ENCODE measurements around the gene NLGN1. TPM values are rescaled to one million over a fixed set of nuclear protein-coding genes. Genes with fewer than 3 reads are reported as not detected.
"Not testable (repeated sequence)": the region's sequence is repeated elsewhere in the genome, so short reads cannot be mapped to it uniquely, and the experiment has no call there.

The NLGN1 gene
- total and polyA plus RNA-seq, 7 experiments from 2014 or later, result not detected

- Mint-ChIP-seq H3K27me3 (no peaks in the 10 kb centered on the region), H3K9me3 (peaks cover 0 to 4% (median 0%) of the 10 kb centered on the region in 11 donors), H3K36me3 (no peaks in the 10 kb centered on the region), H3K27ac (no peak overlapping the region), H3K4me3 (no peak overlapping the region), H3K4me1 (no peaks in the 10 kb centered on the region)
- intact Hi-C loops (cut with micrococcal nuclease), result no loop called here
- no peaks in the 10 kb centered on the region for H3K27me3 ChIP-seq (ENCODE audit: control insufficient read depth in 2 of 2, insufficient read depth in 2 of 2, low read length in 2 of 2)
- H3K9me3 ChIP-seq (ENCODE audit: control insufficient read depth in 2 of 3, low read length in 3 of 3), result no peaks in the 10 kb centered on the region
- ATAC-seq, result no peak
- H3K36me3 ChIP-seq (ENCODE audit: control insufficient read depth in 2 of 3, insufficient read depth in 3 of 3, low read length in 3 of 3), result no peaks in the 10 kb centered on the region
- ChIA-PET POLR2A (no interaction called here), CTCF (no interaction called here)
- H3K4me1 ChIP-seq (ENCODE audit: control insufficient read depth in 2 of 2, insufficient read depth in 2 of 2, low read length in 2 of 2), result no peaks in the 10 kb centered on the region
- DNase-seq, result no peak
- H3K4me3 ChIP-seq (ENCODE audit: low read length), result no peak overlapping the region
- H3K27ac ChIP-seq (ENCODE audit: low read depth, low read length), result no peak overlapping the region
These were observed 802.2 kb downstream of the NLGN1 start for GRCh38 chr3:174199696-174200095.

- Histone ChIP-seq H3K9me3 (ENCODE audit: control insufficient read depth in 2 of 3, low read length in 3 of 3) (no peaks in the 10 kb centered on the region), H3K27me3 (ENCODE audit: control insufficient read depth in 2 of 2, insufficient read depth in 2 of 2, low read length in 2 of 2) (no peaks in the 10 kb centered on the region), H3K4me1 (ENCODE audit: control insufficient read depth in 2 of 2, insufficient read depth in 2 of 2, low read length in 2 of 2) (no peaks in the 10 kb centered on the region), H3K36me3 (ENCODE audit: control insufficient read depth in 2 of 3, insufficient read depth in 3 of 3, low read length in 3 of 3) (no peaks in the 10 kb centered on the region), H3K27ac (ENCODE audit: low read depth, low read length) (no peak overlapping the region), H3K4me3 (ENCODE audit: low read length) (no peak overlapping the region)
- Mint-ChIP-seq H3K4me3 (no peak overlapping the region), H3K4me1 (no peaks in the 10 kb centered on the region), H3K27me3 (no peaks in the 10 kb centered on the region), H3K9me3 (peaks cover 0 to 2% (median 0%) of the 10 kb centered on the region in 11 donors), H3K36me3 (no peaks in the 10 kb centered on the region), H3K27ac (no peak overlapping the region)
- ChIA-PET CTCF (no interaction called here), POLR2A (no interaction called here)
- ATAC-seq (no peak), DNase-seq (no peak)
- intact Hi-C loops (cut with micrococcal nuclease), result no loop called here
These were observed 804.6 kb downstream of the NLGN1 start for GRCh38 chr3:174202116-174202515.

GRCh38 chr3:174202561-174202960 is 805.0 kb downstream of the NLGN1 start:
- ATAC-seq, result no peak
- no peaks in the 10 kb centered on the region for H3K4me1 ChIP-seq (ENCODE audit: control insufficient read depth in 2 of 2, insufficient read depth in 2 of 2, low read length in 2 of 2)
- CTCF ChIA-PET, result no interaction called here
- H3K4me3 Mint-ChIP-seq, result no peak overlapping the region
- POLR2A ChIA-PET, result no interaction called here
- intact Hi-C loops (cut with micrococcal nuclease), result no loop called here
- H3K27ac Mint-ChIP-seq, result no peak overlapping the region
- no peaks in the 10 kb centered on the region for H3K36me3 ChIP-seq (ENCODE audit: control insufficient read depth in 2 of 3, insufficient read depth in 3 of 3, low read length in 3 of 3)
- H3K9me3 ChIP-seq (ENCODE audit: control insufficient read depth in 2 of 3, low read length in 3 of 3), result no peaks in the 10 kb centered on the region
- peaks cover 0 to 2% (median 0%) of the 10 kb centered on the region in 11 donors for H3K9me3 Mint-ChIP-seq
- no peaks in the 10 kb centered on the region for H3K27me3 Mint-ChIP-seq
- H3K4me3 ChIP-seq (ENCODE audit: low read length), result no peak overlapping the region
- H3K36me3 Mint-ChIP-seq, result no peaks in the 10 kb centered on the region
- no peak overlapping the region for H3K27ac ChIP-seq (ENCODE audit: low read depth, low read length)
- DNase-seq, result no peak
- H3K27me3 ChIP-seq (ENCODE audit: control insufficient read depth in 2 of 2, insufficient read depth in 2 of 2, low read length in 2 of 2), result no peaks in the 10 kb centered on the region
- no peaks in the 10 kb centered on the region for H3K4me1 Mint-ChIP-seq

- DNase-seq, result no peak
- ATAC-seq, result no peak
- Histone ChIP-seq H3K4me1 (ENCODE audit: control insufficient read depth in 2 of 2, insufficient read depth in 2 of 2, low read length in 2 of 2) (no peaks in the 10 kb centered on the region), H3K9me3 (ENCODE audit: control insufficient read depth in 2 of 3, low read length in 3 of 3) (no peaks in the 10 kb centered on the region), H3K27me3 (ENCODE audit: control insufficient read depth in 2 of 2, insufficient read depth in 2 of 2, low read length in 2 of 2) (no peaks in the 10 kb centered on the region), H3K36me3 (ENCODE audit: control insufficient read depth in 2 of 3, insufficient read depth in 3 of 3, low read length in 3 of 3) (no peaks in the 10 kb centered on the region), H3K4me3 (ENCODE audit: low read length) (no peak overlapping the region), H3K27ac (ENCODE audit: low read depth, low read length) (no peak overlapping the region)
- ChIA-PET CTCF (no interaction called here), POLR2A (no interaction called here)
- Mint-ChIP-seq H3K4me1 (no peaks in the 10 kb centered on the region), H3K9me3 (peaks cover 0 to 2% (median 0%) of the 10 kb centered on the region in 11 donors), H3K27ac (no peak overlapping the region), H3K4me3 (no peak overlapping the region), H3K36me3 (no peaks in the 10 kb centered on the region), H3K27me3 (no peaks in the 10 kb centered on the region)
- intact Hi-C loops (cut with micrococcal nuclease), result no loop called here
These were observed 807.2 kb downstream of the NLGN1 start for GRCh38 chr3:174204765-174205164.

- intact Hi-C loops (cut with micrococcal nuclease), result no loop called here
- no peak overlapping the region for H3K27ac Mint-ChIP-seq
- H3K4me3 Mint-ChIP-seq, result no peak overlapping the region
- ChIA-PET POLR2A (no interaction called here), CTCF (no interaction called here)
- DNase-seq (no peak), ATAC-seq (no peak)
- Histone ChIP-seq H3K27me3 (ENCODE audit: control insufficient read depth in 2 of 2, insufficient read depth in 2 of 2, low read length in 2 of 2) (no peaks in the 10 kb centered on the region), H3K9me3 (ENCODE audit: control insufficient read depth in 2 of 3, low read length in 3 of 3) (no peaks in the 10 kb centered on the region), H3K4me1 (ENCODE audit: control insufficient read depth in 2 of 2, insufficient read depth in 2 of 2, low read length in 2 of 2) (no peaks in the 10 kb centered on the region), H3K27ac (ENCODE audit: low read depth, low read length) (no peak overlapping the region), H3K4me3 (ENCODE audit: low read length) (no peak overlapping the region), H3K36me3 (ENCODE audit: control insufficient read depth in 2 of 3, insufficient read depth in 3 of 3, low read length in 3 of 3) (no peaks in the 10 kb centered on the region)
- H3K4me1 Mint-ChIP-seq, result no peaks in the 10 kb centered on the region
- H3K9me3 Mint-ChIP-seq, result peaks cover 0 to 5% (median 0%) of the 10 kb centered on the region in 11 donors
- no peaks in the 10 kb centered on the region for H3K27me3 Mint-ChIP-seq
- no peaks in the 10 kb centered on the region for H3K36me3 Mint-ChIP-seq
These were observed 809.2 kb downstream of the NLGN1 start for GRCh38 chr3:174206607-174207192.

- no peak overlapping the region for H3K27ac ChIP-seq (ENCODE audit: low read depth, low read length)
- no peaks in the 10 kb centered on the region for H3K36me3 Mint-ChIP-seq
- H3K9me3 Mint-ChIP-seq, result peaks cover 0 to 5% (median 0%) of the 10 kb centered on the region in 11 donors
- no peaks in the 10 kb centered on the region for H3K36me3 ChIP-seq (ENCODE audit: control insufficient read depth in 2 of 3, insufficient read depth in 3 of 3, low read length in 3 of 3)
- H3K4me1 Mint-ChIP-seq, result no peaks in the 10 kb centered on the region
- H3K27me3 Mint-ChIP-seq, result no peaks in the 10 kb centered on the region
- H3K4me1 ChIP-seq (ENCODE audit: control insufficient read depth in 2 of 2, insufficient read depth in 2 of 2, low read length in 2 of 2), result no peaks in the 10 kb centered on the region
- peak overlapping the region in 1 of 9 donors; percentile 57 for H3K27ac Mint-ChIP-seq
- no peaks in the 10 kb centered on the region for H3K27me3 ChIP-seq (ENCODE audit: control insufficient read depth in 2 of 2, insufficient read depth in 2 of 2, low read length in 2 of 2)
- no peak overlapping the region for H3K4me3 ChIP-seq (ENCODE audit: low read length)
- H3K9me3 ChIP-seq (ENCODE audit: control insufficient read depth in 2 of 3, low read length in 3 of 3), result no peaks in the 10 kb centered on the region
- no peak for ATAC-seq
- ChIA-PET CTCF (no interaction called here), POLR2A (no interaction called here)
- DNase-seq, result no peak
- H3K4me3 Mint-ChIP-seq, result no peak overlapping the region
- intact Hi-C loops (cut with micrococcal nuclease), result no loop called here
These were observed 810.6 kb downstream of the NLGN1 start for GRCh38 chr3:174208161-174208560.

GRCh38 chr3:174211896-174212295 is 814.4 kb downstream of the NLGN1 start:
- ATAC-seq; H3K4me3 Mint-ChIP-seq; DNase-seq; H3K9me3 Mint-ChIP-seq; H3K27ac Mint-ChIP-seq; H3K27ac ChIP-seq (ENCODE audit: low read depth, low read length); H3K36me3 ChIP-seq (ENCODE audit: control insufficient read depth in 2 of 3, insufficient read depth in 3 of 3, low read length in 3 of 3); POLR2A ChIA-PET; H3K4me1 ChIP-seq (ENCODE audit: control insufficient read depth in 2 of 2, insufficient read depth in 2 of 2, low read length in 2 of 2); H3K4me3 ChIP-seq (ENCODE audit: low read length); H3K9me3 ChIP-seq (ENCODE audit: control insufficient read depth in 2 of 3, low read length in 3 of 3); H3K27me3 Mint-ChIP-seq; H3K27me3 ChIP-seq (ENCODE audit: control insufficient read depth in 2 of 2, insufficient read depth in 2 of 2, low read length in 2 of 2); CTCF ChIA-PET; intact Hi-C loops (cut with micrococcal nuclease); H3K36me3 Mint-ChIP-seq: not testable (repeated sequence)
- peaks cover 0 to 12% (median 7%) of the 10 kb centered on the region in 7 donors for H3K4me1 Mint-ChIP-seq
